Measurements from ENCODE around the gene SPRY4.
"Not testable (repeated sequence)": the region's sequence is repeated elsewhere in the genome, so short reads cannot be mapped to it uniquely, and the experiment has no call there.

Gene SPRY4, protein sequence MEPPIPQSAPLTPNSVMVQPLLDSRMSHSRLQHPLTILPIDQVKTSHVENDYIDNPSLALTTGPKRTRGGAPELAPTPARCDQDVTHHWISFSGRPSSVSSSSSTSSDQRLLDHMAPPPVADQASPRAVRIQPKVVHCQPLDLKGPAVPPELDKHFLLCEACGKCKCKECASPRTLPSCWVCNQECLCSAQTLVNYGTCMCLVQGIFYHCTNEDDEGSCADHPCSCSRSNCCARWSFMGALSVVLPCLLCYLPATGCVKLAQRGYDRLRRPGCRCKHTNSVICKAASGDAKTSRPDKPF

DNA sequence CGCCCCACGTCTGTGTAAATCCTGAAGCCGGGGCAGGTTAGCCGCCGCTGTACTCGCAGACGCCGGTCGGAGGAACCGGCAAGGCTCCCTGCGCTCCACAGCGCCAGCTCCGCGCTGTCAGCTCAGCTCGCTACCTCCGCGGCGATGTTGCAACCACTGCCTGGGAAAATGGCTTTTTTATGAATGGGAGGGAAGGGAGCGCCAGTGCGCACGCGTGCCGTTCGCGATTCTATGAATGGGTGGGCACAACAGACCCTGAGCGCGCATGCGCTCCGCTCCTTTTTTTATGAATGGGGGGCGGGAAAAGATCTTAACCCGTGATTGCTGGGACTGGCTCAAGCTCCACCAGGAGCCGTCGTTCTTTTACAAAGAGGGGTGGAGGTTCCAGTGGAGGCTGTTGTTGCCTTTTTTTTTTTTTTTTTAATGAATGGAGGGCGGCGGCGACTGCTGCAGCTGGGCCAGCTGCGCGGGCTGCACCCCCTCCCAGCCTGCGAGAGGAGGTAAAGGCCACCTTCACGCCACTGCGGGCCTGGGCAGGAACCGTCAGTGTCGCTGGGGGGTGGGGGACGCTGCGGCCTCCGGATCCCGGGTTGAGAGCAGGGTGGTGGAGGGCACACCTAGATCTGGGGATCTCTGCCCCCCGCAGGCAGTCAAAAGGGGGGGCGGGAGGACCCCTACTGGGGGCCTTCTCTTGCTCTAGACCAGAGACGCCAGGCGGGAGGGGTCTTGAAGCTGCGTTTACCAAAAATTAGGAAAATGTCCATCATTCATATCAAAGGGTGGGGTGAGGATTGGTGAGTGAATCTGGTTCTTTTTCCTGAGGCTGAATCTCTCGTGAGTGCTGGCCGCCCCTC is at the start of gene SPRY4:
TSS of gene SPRY4 (minus strand) at position 151 of the 854 bp plus-strand sequence. CDS start 9,913 bp downstream, outside the sequence.
- peak; percentile 94 for DNase-seq
- in situ Hi-C loops (cut with MboI; ENCODE audit: low pct_unique_long_range_greater_than_20kb, low sequenced_read_pairs), result no loop called here

DNA sequence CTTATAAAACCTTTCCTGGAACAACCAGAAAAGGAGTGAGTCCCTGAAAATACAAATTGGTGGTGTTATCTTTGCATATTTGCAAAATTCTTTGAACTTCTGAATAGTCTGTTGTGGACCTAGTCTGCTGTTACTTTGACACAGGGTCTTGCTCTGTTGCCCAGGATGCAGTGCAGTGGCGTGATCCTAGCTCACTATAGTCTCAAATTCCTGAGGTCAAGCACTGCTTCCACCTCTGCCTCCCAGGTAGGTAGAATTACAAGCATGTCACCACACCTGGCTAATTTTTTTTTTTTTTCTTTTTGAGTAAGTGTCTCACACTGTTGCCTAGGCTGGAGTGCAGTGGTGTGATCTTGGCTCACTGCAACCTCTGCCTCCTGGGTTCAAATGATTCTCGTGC is 43.7 kb upstream of the SPRY4 start:
- no peak for DNase-seq
- in situ Hi-C loops (cut with MboI; ENCODE audit: low pct_unique_long_range_greater_than_20kb, low sequenced_read_pairs), result no loop called here

DNA sequence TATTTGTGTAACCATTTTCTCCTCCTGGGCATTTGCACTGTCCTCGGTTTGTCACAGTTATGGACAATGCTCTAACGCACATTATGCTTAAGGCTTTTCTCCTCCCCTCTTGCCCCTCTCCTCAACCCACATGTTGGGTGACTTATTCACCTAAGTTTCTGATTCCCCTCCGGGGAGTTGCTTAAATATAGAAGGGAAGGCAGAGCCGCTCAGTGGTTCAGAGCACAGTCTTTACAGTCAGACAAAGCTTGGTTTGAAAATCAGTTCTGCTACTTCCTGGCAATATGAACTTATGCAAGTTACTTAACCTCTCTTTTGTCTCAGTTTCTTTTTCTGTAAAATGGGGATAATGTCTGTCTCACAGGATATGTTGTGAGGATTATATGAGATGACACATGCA is 41.2 kb upstream of the SPRY4 start:
- in situ Hi-C loops (cut with MboI; ENCODE audit: low pct_unique_long_range_greater_than_20kb, low sequenced_read_pairs), result no loop called here
- DNase-seq, result no peak

DNA sequence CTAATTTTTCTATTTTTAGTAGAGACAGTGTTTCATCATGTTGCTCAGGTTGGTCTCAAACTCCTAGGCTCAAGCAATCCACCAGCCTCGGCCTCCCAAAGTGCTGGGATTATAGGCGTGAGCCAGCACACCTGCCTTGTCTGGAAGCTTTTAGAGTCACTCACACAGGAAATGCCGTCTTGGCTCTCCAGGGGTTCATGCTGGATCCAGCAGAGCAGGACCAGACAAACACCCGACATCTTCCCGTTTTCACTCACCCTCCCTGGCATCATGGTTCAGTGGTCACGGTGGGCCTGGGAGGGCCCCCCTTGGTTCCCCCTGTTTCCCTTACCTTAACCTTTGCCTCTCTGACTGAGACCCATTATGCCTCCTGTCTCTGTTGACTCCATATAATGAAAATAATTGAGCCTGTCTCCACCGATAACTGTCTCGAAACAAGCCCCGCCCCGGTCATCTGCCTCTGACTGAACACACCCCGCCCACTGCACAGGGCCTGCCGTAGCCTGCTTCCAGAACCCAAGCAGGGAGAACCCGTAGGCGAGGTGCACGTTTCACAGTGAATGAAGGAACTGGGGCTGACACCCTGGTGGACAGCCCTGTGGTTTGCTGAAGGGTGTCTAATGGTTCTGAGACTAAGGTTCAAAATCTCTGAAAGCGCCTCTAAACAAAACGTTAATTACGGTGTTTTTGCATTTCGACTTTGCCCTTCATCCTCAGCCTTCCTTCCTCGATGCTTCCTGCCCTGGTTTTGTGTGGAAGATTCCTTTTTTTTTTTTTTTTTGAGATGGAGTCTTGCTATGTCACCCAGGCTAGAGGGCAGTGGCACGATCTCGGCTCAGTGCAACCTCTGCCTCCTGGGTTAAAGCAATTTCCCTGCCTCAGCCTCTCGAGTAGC is 39.7 kb upstream of the SPRY4 start:
- no peak for DNase-seq
- in situ Hi-C loops (cut with MboI; ENCODE audit: low pct_unique_long_range_greater_than_20kb, low sequenced_read_pairs), result no loop called here

DNA sequence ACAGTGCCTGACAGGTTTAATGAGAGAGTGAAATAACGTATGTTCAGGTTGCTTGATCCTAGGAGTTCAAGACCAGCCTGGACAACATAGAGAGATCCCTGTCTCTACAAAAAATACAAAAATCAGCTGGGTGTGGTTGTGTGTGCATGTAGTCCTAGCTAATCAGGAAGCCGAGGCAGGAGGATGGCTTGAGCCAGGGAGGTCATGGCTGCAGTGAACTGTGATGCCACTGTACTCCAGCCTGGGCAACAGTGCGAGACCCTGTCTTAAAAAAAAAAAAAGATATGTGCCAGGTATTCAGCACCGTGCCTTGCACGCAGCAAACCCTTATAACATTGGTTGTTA is 38.8 kb upstream of the SPRY4 start:
- in situ Hi-C loops (cut with MboI; ENCODE audit: low pct_unique_long_range_greater_than_20kb, low sequenced_read_pairs), result no loop called here
- no peak for DNase-seq

DNA sequence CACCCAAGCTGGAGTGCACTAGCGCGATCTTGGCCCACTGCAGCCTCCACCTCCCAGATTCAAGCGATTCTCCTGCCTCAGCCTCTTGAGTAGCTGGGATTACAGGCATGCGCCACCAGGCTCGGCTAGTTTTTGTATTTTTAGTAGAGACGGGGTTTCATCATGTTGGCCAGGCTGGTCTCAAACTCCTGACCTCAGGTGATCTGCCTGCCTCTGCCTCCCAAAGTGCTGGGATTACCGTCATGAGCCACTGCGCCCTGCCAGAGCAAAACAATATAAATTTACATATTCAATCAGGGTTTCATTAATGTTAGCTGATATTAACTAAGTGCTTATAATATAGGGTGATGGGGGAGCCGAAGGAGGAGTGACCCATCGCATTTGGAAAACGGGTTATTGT is 37.4 kb upstream of the SPRY4 start:
- DNase-seq; in situ Hi-C loops (cut with MboI; ENCODE audit: low pct_unique_long_range_greater_than_20kb, low sequenced_read_pairs): not testable (repeated sequence)

DNA sequence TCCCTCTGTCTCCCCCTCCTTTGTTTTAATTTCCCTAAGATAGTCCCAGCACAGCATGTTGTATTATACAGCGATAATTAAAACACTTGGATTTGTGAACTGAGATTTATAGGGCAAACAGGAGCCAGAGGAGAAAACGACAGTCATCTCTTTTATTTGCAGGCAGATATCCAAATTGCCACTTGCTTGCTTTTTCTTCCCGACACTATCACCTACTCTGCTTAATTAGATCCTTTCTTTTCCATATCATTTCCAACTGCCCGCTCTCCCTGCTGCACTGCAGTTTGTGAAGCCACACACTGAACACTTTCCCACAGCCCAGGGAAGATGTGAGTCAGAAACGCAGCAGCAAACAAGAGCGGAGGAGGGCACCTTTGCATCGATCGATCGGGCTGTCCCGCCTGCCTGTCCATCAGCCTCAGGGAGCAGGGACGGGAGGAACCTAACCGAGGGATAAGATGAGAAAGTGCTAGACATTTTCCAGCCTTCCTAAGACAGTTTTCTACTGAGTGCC is 35.8 kb upstream of the SPRY4 start:
- in situ Hi-C loops (cut with MboI; ENCODE audit: low pct_unique_long_range_greater_than_20kb, low sequenced_read_pairs), result no loop called here
- no peak for DNase-seq

DNA sequence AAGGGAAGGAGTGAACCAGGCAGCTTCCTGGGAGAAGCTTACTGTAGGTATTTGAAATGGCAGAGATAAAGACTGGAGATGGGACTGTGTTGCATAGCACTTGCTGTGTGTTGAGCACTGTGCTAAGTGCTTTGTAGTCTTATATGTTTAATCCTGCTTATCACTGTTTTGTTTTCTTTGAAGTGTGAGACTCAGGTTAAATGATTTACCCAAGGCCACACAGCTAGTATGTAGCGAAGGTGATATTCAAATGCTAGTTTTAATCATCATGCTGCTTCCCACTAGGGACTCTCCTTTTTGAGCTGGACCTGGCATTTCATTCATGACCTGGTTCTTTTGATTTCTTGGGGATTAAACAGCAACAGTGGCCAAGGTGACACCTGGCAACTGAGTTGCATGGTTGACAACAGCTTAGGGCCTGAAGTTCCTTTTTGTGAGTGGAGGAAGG is 35.3 kb upstream of the SPRY4 start:
- no peak for DNase-seq
- in situ Hi-C loops (cut with MboI; ENCODE audit: low pct_unique_long_range_greater_than_20kb, low sequenced_read_pairs), result no loop called here

DNA sequence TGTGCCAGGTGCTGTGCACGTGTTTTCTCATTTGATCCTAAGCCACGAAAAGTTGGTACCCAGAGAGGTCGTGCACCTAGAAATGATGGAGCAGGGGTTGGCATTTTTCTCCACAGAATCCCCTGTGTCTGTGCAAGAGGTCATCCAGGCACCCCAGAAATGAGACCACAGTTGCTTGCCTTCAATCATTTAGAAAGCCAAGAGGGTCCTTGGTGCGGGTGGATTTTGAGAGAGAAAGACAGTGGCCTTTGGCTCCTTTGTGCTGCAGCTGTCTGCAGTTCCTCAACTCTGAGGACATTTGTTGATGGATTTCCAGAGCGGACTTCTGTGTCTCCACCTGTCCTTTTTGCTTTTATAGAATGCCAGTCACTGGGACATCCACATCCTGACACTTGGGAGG is 33.8 kb upstream of the SPRY4 start:
- no peak for DNase-seq
- in situ Hi-C loops (cut with MboI; ENCODE audit: low pct_unique_long_range_greater_than_20kb, low sequenced_read_pairs), result no loop called here

DNA sequence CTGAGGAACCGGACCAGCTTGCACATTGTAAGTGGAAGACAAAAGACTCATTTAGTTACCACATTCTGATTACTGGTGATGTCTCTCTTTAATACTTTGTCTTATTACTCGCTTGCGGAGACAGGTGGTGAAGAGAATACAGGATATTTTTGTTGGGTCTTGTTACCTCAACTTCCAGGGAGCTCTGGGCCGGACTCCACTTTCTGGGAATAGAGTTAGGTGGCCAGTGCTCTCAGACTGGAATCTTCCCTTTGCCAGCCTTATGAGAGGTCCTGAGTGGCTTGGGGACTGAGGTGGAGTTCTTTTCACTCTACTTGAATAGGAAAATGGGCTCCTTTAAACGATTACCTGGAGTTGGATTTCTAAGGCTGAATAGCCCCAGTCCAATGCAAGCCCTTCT is 33.3 kb upstream of the SPRY4 start:
- no peak for DNase-seq
- in situ Hi-C loops (cut with MboI; ENCODE audit: low pct_unique_long_range_greater_than_20kb, low sequenced_read_pairs), result no loop called here

DNA sequence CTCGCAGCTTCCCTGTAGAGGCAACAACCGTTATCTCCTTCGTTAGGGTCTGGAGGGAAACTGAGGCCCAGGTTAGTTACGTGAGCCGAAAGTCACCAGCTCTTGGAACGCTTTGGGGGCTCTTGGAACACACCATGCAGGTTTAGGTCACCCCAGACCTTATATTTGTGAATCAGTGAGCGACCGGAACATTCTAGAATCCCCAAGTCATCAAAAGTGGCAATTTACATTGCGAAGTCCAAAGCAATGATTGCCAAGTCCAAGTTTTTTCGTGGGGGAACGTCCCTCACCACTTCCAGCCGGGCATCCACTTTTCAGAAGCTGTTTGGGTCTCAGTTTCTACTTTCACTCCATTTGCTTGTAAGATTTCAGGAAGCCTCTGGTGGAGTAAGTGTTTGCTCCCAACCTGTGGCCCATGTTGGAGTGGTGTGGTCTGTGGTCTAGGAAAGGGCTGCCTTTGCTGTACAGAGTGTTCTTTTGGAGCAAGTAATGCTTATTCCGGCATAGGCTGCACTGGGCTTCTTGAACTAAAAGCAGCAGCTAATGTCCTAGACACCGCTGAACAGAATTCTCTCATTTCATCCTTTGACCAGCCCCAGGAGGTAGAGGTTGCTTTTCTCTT is 32.8 kb upstream of the SPRY4 start:
- DNase-seq, result no peak
- in situ Hi-C loops (cut with MboI; ENCODE audit: low pct_unique_long_range_greater_than_20kb, low sequenced_read_pairs), result no loop called here

DNA sequence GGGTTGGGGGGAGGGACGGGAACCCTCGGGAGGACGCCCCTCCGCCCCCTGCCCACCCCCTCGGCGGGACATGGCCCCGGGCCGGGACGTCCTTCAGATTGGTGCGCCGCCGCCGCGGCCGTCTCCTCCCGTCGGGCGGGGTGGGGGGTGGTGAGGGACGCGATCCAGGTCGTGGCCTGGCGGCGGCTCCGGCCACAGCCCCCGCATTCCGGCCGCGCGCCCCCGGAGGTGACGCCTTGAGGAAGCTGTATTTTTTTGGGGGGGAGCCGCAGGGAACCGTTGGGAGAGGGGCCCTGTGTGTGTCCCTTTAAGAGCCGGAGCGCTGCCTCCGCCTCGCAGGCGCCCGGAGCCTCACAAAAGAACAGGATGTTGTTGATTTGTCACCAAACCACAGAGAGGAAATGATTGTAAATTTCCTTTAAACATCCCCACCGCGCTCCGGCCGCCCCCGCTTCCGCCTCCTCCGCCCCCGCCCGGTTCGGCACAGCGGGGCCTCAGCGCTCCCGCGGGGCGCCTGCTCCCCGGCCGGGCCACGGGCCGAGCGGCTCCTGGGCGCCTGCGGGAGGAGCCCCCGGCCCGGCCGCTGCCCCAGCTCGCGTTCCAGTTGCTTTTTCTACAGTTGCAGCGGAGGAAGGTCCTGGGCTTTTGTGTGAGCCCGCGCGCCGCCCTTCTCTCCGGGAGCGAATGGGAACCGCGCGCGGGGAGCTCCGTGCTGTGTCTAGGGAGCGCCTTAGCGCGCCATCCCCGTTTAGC is 32.1 kb upstream of the SPRY4 start:
- peak; percentile 80 for DNase-seq
- in situ Hi-C loops (cut with MboI; ENCODE audit: low pct_unique_long_range_greater_than_20kb, low sequenced_read_pairs), result no loop called here

DNA sequence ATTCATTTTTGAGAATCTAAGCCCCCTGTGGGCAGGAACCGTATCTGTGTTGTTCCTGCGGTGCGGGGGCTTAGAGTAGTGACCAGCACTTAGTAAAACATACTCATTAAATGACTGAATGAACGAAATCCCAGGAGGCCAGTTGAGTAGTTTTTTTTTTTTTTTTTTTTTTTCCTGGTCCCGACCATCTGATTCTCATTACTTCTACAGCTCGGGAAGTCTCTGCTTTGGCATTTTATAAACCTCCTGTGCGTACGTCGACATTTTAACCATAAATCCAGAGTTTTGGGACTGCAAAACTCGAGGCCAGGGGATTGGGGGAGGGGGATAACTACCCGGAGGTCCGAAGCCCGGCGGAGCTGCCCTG is 31.5 kb upstream of the SPRY4 start:
- DNase-seq, result no peak
- in situ Hi-C loops (cut with MboI; ENCODE audit: low pct_unique_long_range_greater_than_20kb, low sequenced_read_pairs), result no loop called here

DNA sequence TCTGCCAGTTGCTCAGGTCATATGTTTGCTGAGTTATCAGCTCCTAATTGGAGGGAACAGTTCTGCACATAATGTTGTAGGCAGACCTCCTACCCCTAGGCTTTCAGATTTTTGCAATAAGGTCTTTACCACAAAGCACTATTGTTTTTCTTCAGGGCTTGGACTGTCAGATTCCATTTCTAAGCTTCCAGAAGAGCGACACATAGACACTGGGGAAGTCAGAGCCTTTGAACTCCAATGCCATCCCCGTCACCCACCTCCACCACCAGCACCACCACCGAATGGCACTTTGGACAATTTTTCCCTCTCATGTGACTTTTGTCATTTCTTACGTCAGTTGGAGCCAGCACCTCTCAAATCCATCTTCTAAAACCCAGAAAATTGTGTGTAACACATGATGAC is 28.3 kb upstream of the SPRY4 start:
- peak; percentile 15 for DNase-seq
- in situ Hi-C loops (cut with MboI; ENCODE audit: low pct_unique_long_range_greater_than_20kb, low sequenced_read_pairs), result no loop called here

DNA sequence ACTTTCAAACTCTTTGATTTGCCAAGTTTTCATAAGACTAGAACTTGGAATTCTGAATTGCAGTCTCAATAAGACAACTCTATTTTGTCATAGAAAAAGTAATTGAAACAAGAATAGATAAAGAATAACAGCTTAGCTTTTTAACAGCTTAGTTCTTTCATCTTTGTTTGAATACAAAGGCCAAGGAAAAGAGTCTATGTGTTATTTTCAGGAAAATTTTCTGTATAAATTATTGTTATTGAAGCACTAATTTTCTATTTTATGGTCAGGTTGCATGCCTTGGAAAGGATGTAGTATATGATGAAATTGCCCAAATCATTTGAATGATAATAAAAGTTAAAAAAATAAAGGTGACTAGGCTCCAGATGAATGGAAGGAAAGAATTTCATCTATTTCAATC is 25.2 kb upstream of the SPRY4 start:
- DNase-seq, result no peak
- in situ Hi-C loops (cut with MboI; ENCODE audit: low pct_unique_long_range_greater_than_20kb, low sequenced_read_pairs), result no loop called here

DNA sequence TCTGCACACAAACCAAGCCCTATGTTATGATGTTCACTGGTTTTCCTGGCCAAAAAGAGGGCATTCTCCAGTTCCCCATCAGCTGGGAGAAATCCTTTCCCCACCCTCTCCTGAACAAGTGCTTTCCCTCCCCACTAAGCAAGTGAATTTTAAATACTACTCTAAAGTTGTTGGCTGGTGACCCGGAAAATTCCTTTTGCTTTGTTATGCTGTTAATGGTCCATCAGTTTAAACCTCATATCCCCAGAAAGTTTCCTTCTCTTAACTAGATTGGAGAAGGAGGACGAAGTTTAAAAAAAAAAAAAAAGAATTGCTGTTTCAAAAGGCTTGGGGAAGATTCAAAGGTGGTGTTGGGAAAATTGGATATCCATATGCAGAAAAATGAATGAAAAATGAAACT is 21.9 kb upstream of the SPRY4 start:
- in situ Hi-C loops (cut with MboI; ENCODE audit: low pct_unique_long_range_greater_than_20kb, low sequenced_read_pairs), result no loop called here
- no peak for DNase-seq

DNA sequence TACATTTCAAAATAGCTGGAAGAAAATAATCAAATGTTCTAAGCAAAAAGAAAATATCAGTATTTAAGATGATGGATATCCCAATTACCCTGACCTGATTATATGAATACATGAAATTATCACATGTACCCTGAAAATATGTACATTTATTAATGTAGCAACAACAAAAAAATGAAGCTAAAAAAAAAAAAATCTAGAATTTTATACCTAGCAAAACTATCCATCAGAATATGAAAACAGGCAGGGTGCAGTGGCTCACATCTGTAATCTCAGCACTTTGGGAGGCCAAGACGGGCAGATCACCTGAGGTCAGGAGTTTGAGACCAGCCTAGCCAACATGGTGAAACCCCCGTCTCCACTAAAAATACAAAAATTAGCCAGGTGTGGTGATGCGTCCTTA is 20.1 kb upstream of the SPRY4 start:
- DNase-seq; in situ Hi-C loops (cut with MboI; ENCODE audit: low pct_unique_long_range_greater_than_20kb, low sequenced_read_pairs): not testable (repeated sequence)

DNA sequence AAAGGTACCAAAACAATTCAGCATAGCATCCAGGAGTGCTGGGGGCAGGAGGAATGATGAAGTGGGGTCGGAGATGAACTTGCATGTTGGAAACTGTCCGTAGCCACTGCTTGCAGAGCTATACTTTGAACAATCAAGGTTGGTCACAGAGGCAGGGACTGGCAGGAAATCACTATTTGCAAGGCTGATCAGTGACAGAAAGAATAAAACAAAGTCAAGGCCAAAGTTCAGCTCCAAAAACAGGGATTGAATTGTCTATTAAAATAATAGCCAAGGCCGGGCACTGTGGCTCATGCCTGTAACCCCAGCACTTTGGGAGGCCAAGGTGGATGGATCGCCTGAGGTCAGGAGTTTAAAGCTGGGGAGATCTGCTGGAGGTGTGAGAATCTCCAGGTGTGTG is 18.7 kb upstream of the SPRY4 start:
- DNase-seq, result no peak
- in situ Hi-C loops (cut with MboI; ENCODE audit: low pct_unique_long_range_greater_than_20kb, low sequenced_read_pairs), result no loop called here
